ENCODE measurements around the gene TIAM1.

GRCh38 chr21:31191553-31191952 lies 152.5 kb downstream of the TIAM1 start:
- TF ChIP-seq CTCF (conservative IDR thresholded peaks at IDR 0.05) (no peak), EZH2 (IDR thresholded peaks at IDR 0.05; ENCODE audit: low read depth) (no peak)

Measured in PC-9 (cell line).